Kidney (tissue), 14 donors: ENCODE data around the gene ARL6IP6. TPM values are rescaled to one million over a fixed set of nuclear protein-coding genes. Genes with fewer than 3 reads are reported as not detected.

Source experiments
- DNase-seq, 5 donors: peaks; one replicate each; pipeline ENCODE4 v3.0.0-alpha.2; 2013 to 2020
- FAIRE-seq: peaks from 2 replicates; lab custom pipeline; 2012; peaks lifted over from hg19 to GRCh38; lab: Jason Lieb, UNC
- H3K27ac ChIP-seq, 2 donors: one replicate each; pipeline ENCODE4 v1.7.0; 2013; ENCODE audit warnings: low read depth in 2 of 2, low read length in 2 of 2, inconsistent platforms in 1 of 2
- H3K27me3 ChIP-seq: one replicate; pipeline ENCODE4 v1.7.1; 2013; ENCODE audit warnings: low read length, inconsistent platforms; ENCODE audit not compliant: control insufficient read depth, insufficient read depth
- H3K36me3 ChIP-seq, 3 donors: one replicate each; pipeline versions ENCODE4 v1.7.0 to v1.7.1; 2013; ENCODE audit warnings: low read length in 3 of 3, control low read depth in 1 of 3, inconsistent platforms in 1 of 3; ENCODE audit not compliant: insufficient read depth in 3 of 3, control insufficient read depth in 2 of 3
- H3K4me1 ChIP-seq, 3 donors: one replicate each; pipeline versions ENCODE4 v1.7.0 to v1.7.1; 2013; ENCODE audit warnings: low read length in 3 of 3, inconsistent platforms in 1 of 3, low read depth in 1 of 3; ENCODE audit not compliant: control insufficient read depth in 2 of 3, insufficient read depth in 2 of 3
- H3K4me3 ChIP-seq, 3 donors: one replicate each; pipeline versions ENCODE4 v1.7.0 to v1.8.1; 2013; ENCODE audit warnings: low read length in 3 of 3, control low read depth in 1 of 3, inconsistent platforms in 1 of 3
- H3K9ac ChIP-seq, 3 donors: one replicate each; pipeline versions ENCODE4 v1.7.0 to v1.7.1; 2013; ENCODE audit warnings: low read length in 3 of 3, control low read depth in 1 of 3, inconsistent platforms in 1 of 3
- H3K9me3 ChIP-seq, 3 donors: one replicate each; pipeline versions ENCODE4 v1.7.0 to v1.7.1; 2013; ENCODE audit warnings: low read length in 3 of 3, control low read depth in 1 of 3, inconsistent platforms in 1 of 3; ENCODE audit not compliant: control insufficient read depth in 2 of 3, insufficient read depth in 1 of 3
- CTCF ChIP-seq: IDR thresholded peaks from 3 replicates; pipeline ENCODE4 v1.5.1; 2012; ENCODE audit warnings: mild to moderate bottlenecking, moderate library complexity, borderline replicate concordance; ENCODE audit not compliant: insufficient read depth; ENCODE audit errors: extremely low read depth
- intact Hi-C: fragments of 100-400 bp; cut with DNase I; formaldehyde crosslinking; loops from one replicate; pipeline ENCODE4 v1.11.1; 2022
- polyA plus RNA-seq: library from polyadenylated mRNA; stranded (reverse); fragments of 350-450 nt; fragmentation: Illumina TruSeq; extraction: RNeasy Lipid Tissue Mini Kit (QIAGEN cat#74804); gene quantifications from one replicate; pipeline ENCODE4 v1.2.3, GENCODE V29; 2014; ENCODE audit warnings: low read depth, low replicate concordance; ENCODE audit not compliant: insufficient read depth
- total RNA-seq: library from RNA; stranded (reverse); fragmentation: NEBNext Ultra II Directional; extraction: Animal tissue kit (Norgen Biotek cat#: 25700); gene quantifications from one replicate; pipeline ENCODE4 v1.2.1, GENCODE V29; 2021
- donor health status: control.
- donor health status: control.
- donor health status: control.
- donor health status: control.
- donor health status: control.
- donor health status: DM: yes; HTN: yes; CAD: no.
- donor health status: Normal renal cell carcinoma (clear cell type).

ARL6IP6 gene
- total and polyA plus RNA-seq, 2 donors from 2014 or later, result 9.3 to 15.5 TPM

- no peak for TF ChIP-seq CTCF
- Histone ChIP-seq H3K27me3 (no peaks in the 10 kb centered on the region), H3K4me3 (no peak overlapping the region), H3K36me3 (no peaks in the 10 kb centered on the region), H3K9ac (no peak overlapping the region), H3K4me1 (no peaks in the 10 kb centered on the region), H3K9me3 (no peaks in the 10 kb centered on the region), H3K27ac (no peak overlapping the region)
- no peak for FAIRE-seq
- DNase-seq, result no peak
- intact Hi-C loops, result no loop called here
Observed at GRCh38 chr2:152790883-152791282, 72.5 kb downstream of the ARL6IP6 start.

GRCh38 chr2:152791979-152792378, 73.6 kb downstream of the ARL6IP6 start:
- H3K9me3 ChIP-seq, result no peaks in the 10 kb centered on the region
- H3K36me3 ChIP-seq, result no peaks in the 10 kb centered on the region
- FAIRE-seq, result no peak
- no peak overlapping the region for H3K4me3 ChIP-seq
- no peaks in the 10 kb centered on the region for H3K27me3 ChIP-seq
- TF ChIP-seq CTCF, result no peak
- no peak overlapping the region for H3K9ac ChIP-seq
- peak in 3 of 5 donors; percentile 20 to 71 (median 57) for DNase-seq
- H3K4me1 ChIP-seq, result no peaks in the 10 kb centered on the region
- intact Hi-C loops, result no loop called here
- H3K27ac ChIP-seq, result no peak overlapping the region

DNA sequence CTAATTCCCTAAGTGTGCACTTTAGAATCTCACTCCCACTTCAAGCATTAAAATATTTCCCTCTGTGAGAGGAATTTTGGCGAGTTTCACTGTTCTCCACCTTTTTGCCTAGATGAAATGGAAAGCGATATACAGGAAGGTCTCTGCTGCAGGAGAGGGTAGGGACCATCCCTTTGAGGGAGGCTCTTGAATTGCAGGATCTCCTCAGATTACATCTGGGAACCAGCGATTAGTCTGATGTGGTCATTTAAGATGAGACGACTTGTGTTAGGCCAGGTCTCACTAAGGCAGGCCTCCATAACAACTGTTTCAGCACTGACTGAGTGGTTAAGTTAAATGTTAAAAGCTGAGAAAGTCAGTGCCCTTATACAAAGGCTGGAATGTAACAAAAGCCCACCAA, 74.6 kb downstream of the ARL6IP6 start:
- no peak for TF ChIP-seq CTCF
- intact Hi-C loops, result no loop called here
- Histone ChIP-seq H3K4me3 (no peak overlapping the region), H3K27ac (no peak overlapping the region), H3K9ac (no peak overlapping the region), H3K4me1 (no peaks in the 10 kb centered on the region), H3K36me3 (no peaks in the 10 kb centered on the region), H3K27me3 (no peaks in the 10 kb centered on the region), H3K9me3 (no peaks in the 10 kb centered on the region)
- DNase-seq (peak in 2 of 5 donors; percentile 27 to 40), FAIRE-seq (no peak)

- H3K27me3 ChIP-seq, result no peaks in the 10 kb centered on the region
- no peaks in the 10 kb centered on the region for H3K4me1 ChIP-seq
- no peaks in the 10 kb centered on the region for H3K36me3 ChIP-seq
- TF ChIP-seq CTCF, result no peak
- peaks cover 0 to 2% (median 0%) of the 10 kb centered on the region in 3 donors for H3K9me3 ChIP-seq
- H3K9ac ChIP-seq, result no peak overlapping the region
- intact Hi-C loops, result no loop called here
- H3K4me3 ChIP-seq, result no peak overlapping the region
- DNase-seq, result no peak
- FAIRE-seq, result no peak
- H3K27ac ChIP-seq, result no peak overlapping the region
Observed at GRCh38 chr2:152796941-152797340, 78.5 kb downstream of the ARL6IP6 start.
